Tibial artery (tissue), 4 donors: ENCODE data around the gene APPBP2.

Experiments used
- DNase-seq, 2 donors: peaks; one replicate each; pipeline ENCODE4 v3.0.0-alpha.2; 2019
- H3K27ac ChIP-seq, 2 donors: fragments of 200-600 bp; sonication (generic) in 1 of 2; 1 replicate in 1 of 2; 2 replicates in 1 of 2; pipeline ENCODE4 v1.5.1; 2018 to 2019; ENCODE audit warnings: mild to moderate bottlenecking in 1 of 2
- H3K27me3 ChIP-seq, 2 donors: fragments of 200-600 bp; sonication (generic) in 1 of 2; one replicate each; pipeline versions ENCODE4 v1.5.1 to v1.6.0; 2016 to 2019
- H3K36me3 ChIP-seq, 3 donors: fragments of 200-600 bp; sonication (generic) in 2 of 3; one replicate each; pipeline ENCODE4 v1.5.1; 2016 to 2019; ENCODE audit warnings: mild to moderate bottlenecking in 2 of 3
- H3K4me1 ChIP-seq, 4 donors: fragments of 200-600 bp; sonication (generic) in 2 of 4; 1 replicate in 3 of 4; 2 replicates in 1 of 4; pipeline ENCODE4 v1.5.1; 2016 to 2019
- H3K4me3 ChIP-seq, 2 donors: fragments of 200-600 bp; sonication (generic) in 1 of 2; 1 replicate in 1 of 2; 2 replicates in 1 of 2; pipeline ENCODE4 v1.5.1; 2018 to 2019; ENCODE audit warnings: mild to moderate bottlenecking in 2 of 2
- H3K9me3 ChIP-seq, 3 donors: fragments of 200-600 bp; sonication (generic) in 1 of 3; one replicate each; pipeline ENCODE4 v1.5.1; 2016 to 2019
- CTCF ChIP-seq, 2 experiments: fragments of 200-600 bp in 1 of 2; fragments of 450-650 bp in 1 of 2; IDR thresholded peaks; one replicate each; pipeline ENCODE4 v1.5.1; 2017 to 2019; ENCODE audit warnings: antibody characterized with exemption in 2 of 2, mild to moderate bottlenecking in 1 of 2, moderate library complexity in 1 of 2
- intact Hi-C: fragments of 100-400 bp; cut with DNase I; formaldehyde crosslinking; loops from one replicate; pipeline ENCODE4 v1.15.0; 2023; ENCODE audit warnings: low total_unique reads

APPBP2 gene

GRCh38 chr17:60514500-60514899 is 11.5 kb downstream of the APPBP2 start:
- H3K27ac ChIP-seq: no peak overlapping the region
- no peak for DNase-seq
- H3K27me3 ChIP-seq: no peaks in the 10 kb centered on the region
- H3K36me3 ChIP-seq: peaks cover 6 to 19% (median 15%) of the 10 kb centered on the region in 3 donors
- peaks cover 0 to 20% (median 4%) of the 10 kb centered on the region in 4 donors for H3K4me1 ChIP-seq
- H3K9me3 ChIP-seq: no peaks in the 10 kb centered on the region
- TF ChIP-seq CTCF (IDR thresholded peaks at IDR 0.05): no peak
- intact Hi-C loops: no loop called here
- no peak overlapping the region for H3K4me3 ChIP-seq

- Histone ChIP-seq H3K9me3 (no peaks in the 10 kb centered on the region), H3K4me1 (peaks cover 0 to 20% (median 5%) of the 10 kb centered on the region in 4 donors), H3K27me3 (no peaks in the 10 kb centered on the region), H3K36me3 (peaks cover 1 to 15% (median 11%) of the 10 kb centered on the region in 3 donors), H3K27ac (no peak overlapping the region), H3K4me3 (no peak overlapping the region)
- intact Hi-C loops: no loop called here
- DNase-seq: no peak
- TF ChIP-seq CTCF (IDR thresholded peaks at IDR 0.05): no peak
These were observed 12.0 kb downstream of the APPBP2 start for GRCh38 chr17:60514053-60514452.

GRCh38 chr17:60513014-60513413 is 13.0 kb downstream of the APPBP2 start:
- Histone ChIP-seq H3K4me1 (peaks cover 0 to 24% (median 3%) of the 10 kb centered on the region in 4 donors), H3K36me3 (peaks cover 0 to 14% (median 6%) of the 10 kb centered on the region in 3 donors), H3K4me3 (no peak overlapping the region), H3K27me3 (no peaks in the 10 kb centered on the region), H3K9me3 (no peaks in the 10 kb centered on the region), H3K27ac (no peak overlapping the region)
- no peak for TF ChIP-seq CTCF (IDR thresholded peaks at IDR 0.05)
- intact Hi-C loops: no loop called here
- DNase-seq: no peak

- intact Hi-C loops: no loop called here
- TF ChIP-seq CTCF (IDR thresholded peaks at IDR 0.05): no peak
These were observed 15.3 kb downstream of the APPBP2 start for GRCh38 chr17:60510723-60511122.

GRCh38 chr17:60510031-60510430 is 16.0 kb downstream of the APPBP2 start:
- Histone ChIP-seq H3K27me3 (no peaks in the 10 kb centered on the region), H3K4me1 (peaks cover 0 to 47% (median 11%) of the 10 kb centered on the region in 4 donors), H3K4me3 (no peak overlapping the region), H3K9me3 (no peaks in the 10 kb centered on the region), H3K27ac (no peak overlapping the region), H3K36me3 (peaks cover 0 to 10% (median 6%) of the 10 kb centered on the region in 3 donors)
- intact Hi-C loops: no loop called here
- DNase-seq: no peak
- no peak for TF ChIP-seq CTCF (IDR thresholded peaks at IDR 0.05)

More at GRCh38 chr17:60510723-60511122, 15.3 kb downstream of the APPBP2 start:
- Histone ChIP-seq H3K36me3 (peaks cover 0 to 10% (median 6%) of the 10 kb centered on the region in 3 donors), H3K4me1 (peaks cover 0 to 47% (median 10%) of the 10 kb centered on the region in 4 donors), H3K9me3 (no peaks in the 10 kb centered on the region), H3K4me3 (no peak overlapping the region), H3K27ac (no peak overlapping the region), H3K27me3 (no peaks in the 10 kb centered on the region)
- no peak for DNase-seq
